Esophagus squamous epithelium (tissue), 4 donors: ENCODE data around the gene TRIM15.

ENCODE experiments used
- CTCF ChIP-seq, 6 experiments: fragments of 450-650 bp in 4 of 6; fragments of 200-600 bp in 2 of 6; sonication (generic) in 2 of 6; IDR thresholded peaks; one replicate each; pipeline ENCODE4 v1.5.1; 2016 to 2019; ENCODE audit warnings: antibody characterized with exemption in 6 of 6, mild to moderate bottlenecking in 4 of 6, moderate library complexity in 4 of 6
- POLR2A ChIP-seq, 4 donors: fragments of 450-650 bp; IDR thresholded peaks; one replicate each; pipeline ENCODE4 v1.6.1; 2017; ENCODE audit warnings: antibody characterized with exemption in 4 of 4, mild to moderate bottlenecking in 4 of 4, moderate library complexity in 3 of 4

GRCh38 chr6:30194797-30195690 is 31.7 kb downstream of the TRIM15 start:
- TF ChIP-seq CTCF (IDR thresholded peaks at IDR 0.05) (no peak), POLR2A (IDR thresholded peaks at IDR 0.05) (no peak)
